SH-SY5Y (cell line): ENCODE results near the gene ANKRD16.

ENCODE experiments used
- GATA2 ChIP-seq: IDR thresholded peaks from 2 replicates; pipeline ENCODE4 v1.6.1; 2011; ENCODE audit warnings: mild to moderate bottlenecking, low read depth, low read length
- GATA3 ChIP-seq: IDR thresholded peaks from 2 replicates; pipeline ENCODE4 v1.6.1; 2011; ENCODE audit warnings: low read depth, mild to moderate bottlenecking, low read length, moderate library complexity

ANKRD16 gene

DNA sequence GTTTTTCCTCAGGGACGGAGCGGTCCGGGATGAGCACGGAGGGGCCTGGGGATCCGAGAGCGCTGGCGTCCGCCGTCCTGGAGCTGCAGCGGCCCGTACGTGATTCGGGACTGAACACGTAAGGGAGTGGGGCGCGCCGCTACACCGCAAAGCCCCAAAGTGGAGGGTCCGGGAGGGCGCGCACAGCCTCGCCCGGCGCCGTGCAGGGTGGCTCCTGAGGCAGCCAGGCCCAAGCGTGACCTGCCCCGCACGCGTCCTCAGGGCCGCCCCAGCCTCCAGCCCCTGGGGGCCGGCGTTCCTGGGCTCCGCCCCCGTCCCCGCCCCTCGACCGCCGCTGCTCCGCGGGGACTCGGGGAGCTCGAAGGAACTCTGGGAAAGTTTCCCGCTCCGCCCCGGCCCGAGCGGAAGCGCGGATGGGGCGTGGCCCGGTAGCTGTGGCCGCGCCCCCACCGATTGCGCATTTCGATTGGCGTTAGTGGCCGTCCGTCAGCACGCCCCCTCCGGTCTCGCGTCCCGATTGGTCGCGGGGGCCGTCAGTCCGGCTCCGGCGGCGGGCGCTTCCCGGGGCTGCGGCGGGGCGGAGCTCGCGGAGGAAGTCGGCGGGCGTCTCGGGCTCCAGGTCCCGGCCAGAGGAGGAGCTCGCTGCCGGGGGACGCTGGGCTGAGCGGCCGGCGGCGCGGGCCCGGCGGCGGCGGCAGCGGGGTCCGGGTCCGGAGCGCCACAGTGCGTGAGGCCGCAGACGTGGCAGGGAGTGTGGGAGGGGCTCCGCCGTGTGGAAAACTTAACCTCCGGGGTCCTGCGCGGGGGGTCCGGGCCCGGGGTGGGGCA lies at the start of gene ANKRD16, which contains the start of gene FBH1:
Gene ANKRD16 (minus strand): TSS at position 270 of the 828 bp plus-strand sequence. CDS start 539 bp downstream, outside the sequence.
Gene FBH1 (plus strand): TSS at position 620 of the 828 bp plus-strand sequence. CDS start 103 bp downstream, at position 723.
- TF ChIP-seq GATA3, result no peak
- no peak for TF ChIP-seq GATA2

DNA sequence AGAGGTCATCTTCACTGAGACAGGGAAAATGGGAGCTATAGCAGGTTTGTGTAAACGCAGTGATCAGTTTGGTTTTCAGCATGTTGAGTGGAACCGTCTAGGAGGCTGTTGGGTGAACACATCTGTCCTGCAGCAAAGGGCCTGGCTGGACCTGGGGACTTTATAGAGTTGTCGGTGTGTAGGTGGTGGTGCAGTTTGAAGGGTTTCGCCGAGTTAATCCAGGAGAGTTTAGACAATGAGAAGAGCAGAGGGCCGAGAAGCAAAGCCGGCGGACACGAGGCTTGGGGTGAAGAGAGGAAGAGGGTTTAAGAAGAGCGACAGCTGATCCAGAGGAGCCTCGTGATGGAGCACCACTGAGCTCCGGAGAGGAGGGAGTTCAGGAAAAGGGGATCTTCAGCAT lies 48.6 kb upstream of the ANKRD16 start:
- TF ChIP-seq GATA2 (no peak), GATA3 (no peak)

GRCh38 chr10:5937016-5937415 lies 47.3 kb upstream of the ANKRD16 start:
- TF ChIP-seq GATA3 (no peak), GATA2 (no peak)

DNA sequence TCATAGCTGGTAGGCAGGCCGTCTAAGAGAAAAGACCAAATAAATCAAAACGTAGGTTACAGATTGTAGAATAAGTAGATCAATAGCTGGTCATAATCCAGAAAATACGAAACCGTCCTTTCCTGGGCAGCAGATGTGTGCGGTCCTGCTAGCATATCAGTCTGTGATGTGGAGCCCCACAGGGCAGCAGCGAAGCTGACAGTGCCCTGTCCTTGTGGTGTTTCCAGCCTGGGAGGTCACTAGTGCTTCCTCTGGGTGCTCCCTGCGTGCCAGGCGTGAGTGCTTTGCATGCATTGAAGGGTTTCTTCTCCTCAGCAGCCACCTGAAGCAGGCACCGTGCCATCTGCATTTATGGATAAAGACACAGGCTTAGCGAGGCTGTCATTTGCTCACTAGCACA lies 45.9 kb upstream of the ANKRD16 start:
- TF ChIP-seq GATA2, result no peak
- TF ChIP-seq GATA3, result no peak

DNA sequence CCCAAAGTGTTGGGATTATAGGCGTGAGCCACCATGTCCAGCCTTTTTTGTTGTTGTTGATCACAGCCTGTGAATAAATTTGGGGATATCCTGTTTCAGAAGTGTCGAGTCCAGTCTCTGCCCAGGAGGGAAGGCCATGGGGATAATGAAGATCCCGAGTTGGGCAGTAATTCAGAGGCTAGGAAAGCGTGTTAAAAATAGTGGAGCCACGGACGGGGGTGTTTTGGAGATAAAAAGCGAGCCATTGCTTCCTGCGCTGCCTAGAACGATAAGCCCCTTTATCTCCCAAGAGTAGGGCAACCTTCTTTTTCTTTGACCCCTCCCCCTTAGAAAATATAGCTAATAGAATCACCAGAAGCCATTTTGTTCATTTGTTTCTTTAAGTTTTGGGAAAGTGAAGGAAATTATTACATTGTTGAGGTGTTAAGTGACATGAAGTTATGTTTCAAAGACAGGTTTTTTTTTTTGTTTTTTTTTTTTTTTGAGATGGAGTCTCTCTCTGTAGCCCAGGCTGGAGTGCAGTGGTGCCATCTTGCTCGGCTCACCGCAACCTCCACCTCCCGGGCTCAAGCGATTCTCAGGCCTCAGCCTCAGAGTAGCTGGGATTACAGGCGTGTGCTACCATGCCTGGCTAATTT lies 44.3 kb upstream of the ANKRD16 start:
- no peak for TF ChIP-seq GATA2
- no peak for TF ChIP-seq GATA3

- TF ChIP-seq GATA2 (no peak), GATA3 (no peak)
These were observed 42.7 kb upstream of the ANKRD16 start for GRCh38 chr10:5932345-5932744.

DNA sequence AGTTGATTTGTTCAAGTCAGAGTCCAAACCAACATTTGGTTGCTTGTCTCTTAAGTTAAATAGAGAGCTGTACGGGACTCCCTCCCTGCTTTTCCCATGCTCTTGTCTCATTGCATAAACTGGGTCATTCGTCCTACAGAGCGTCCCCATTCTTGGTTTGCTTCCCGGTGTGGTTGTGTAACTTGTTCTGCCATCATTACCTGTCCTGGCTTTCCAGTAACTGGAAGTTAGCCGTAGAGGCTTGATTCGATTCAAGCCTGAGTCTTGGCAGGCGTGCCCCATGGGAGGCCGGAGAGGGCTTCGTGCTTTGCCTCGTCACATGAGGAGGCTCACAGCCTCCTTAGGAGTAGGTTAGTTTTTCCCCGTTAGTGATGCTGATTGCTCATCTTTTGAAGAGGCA lies 40.6 kb upstream of the ANKRD16 start:
- no peak for TF ChIP-seq GATA3
- no peak for TF ChIP-seq GATA2

DNA sequence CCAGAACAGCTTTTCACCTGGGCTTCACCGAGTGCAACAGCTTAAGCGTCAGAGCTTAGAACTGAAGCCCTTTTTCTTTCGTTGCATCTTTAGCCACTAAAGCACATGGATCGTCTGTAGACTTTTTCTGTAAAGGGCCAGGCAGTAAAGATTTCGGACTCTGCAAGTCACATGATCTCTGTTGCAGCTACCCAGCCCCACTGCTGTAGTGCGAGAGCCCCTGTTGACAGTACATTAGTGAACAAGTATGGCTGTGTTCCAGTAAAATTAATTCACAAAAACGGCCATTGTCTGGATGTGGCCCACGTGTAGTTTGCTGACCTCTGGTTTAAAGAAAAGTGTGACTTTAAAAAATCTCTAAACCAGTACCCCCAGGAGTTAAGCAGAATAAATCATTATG lies 39.7 kb upstream of the ANKRD16 start:
- no peak for TF ChIP-seq GATA2
- TF ChIP-seq GATA3, result no peak

DNA sequence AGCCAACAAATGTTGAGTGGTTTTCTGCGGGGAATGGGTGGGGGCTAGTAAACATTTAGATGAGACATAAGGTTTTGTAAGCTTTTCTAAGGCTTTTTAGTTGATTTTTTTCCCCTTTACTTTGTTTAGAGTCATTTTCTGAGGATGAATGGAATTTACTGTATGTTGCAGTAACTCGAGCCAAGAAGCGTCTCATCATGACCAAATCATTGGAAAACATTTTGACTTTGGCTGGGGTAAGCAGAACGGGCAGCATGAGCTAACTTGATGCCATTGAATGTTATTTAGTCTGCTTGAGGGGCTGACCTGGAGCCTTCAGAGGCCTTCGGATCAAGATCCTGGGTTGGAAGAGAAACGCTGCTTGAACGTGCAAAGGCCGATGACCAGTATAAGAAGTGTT lies 37.6 kb upstream of the ANKRD16 start:
- no peak for TF ChIP-seq GATA3
- no peak for TF ChIP-seq GATA2

GRCh38 chr10:5924889-5925288 lies 35.2 kb upstream of the ANKRD16 start:
- TF ChIP-seq GATA3 (no peak), GATA2 (no peak)

DNA sequence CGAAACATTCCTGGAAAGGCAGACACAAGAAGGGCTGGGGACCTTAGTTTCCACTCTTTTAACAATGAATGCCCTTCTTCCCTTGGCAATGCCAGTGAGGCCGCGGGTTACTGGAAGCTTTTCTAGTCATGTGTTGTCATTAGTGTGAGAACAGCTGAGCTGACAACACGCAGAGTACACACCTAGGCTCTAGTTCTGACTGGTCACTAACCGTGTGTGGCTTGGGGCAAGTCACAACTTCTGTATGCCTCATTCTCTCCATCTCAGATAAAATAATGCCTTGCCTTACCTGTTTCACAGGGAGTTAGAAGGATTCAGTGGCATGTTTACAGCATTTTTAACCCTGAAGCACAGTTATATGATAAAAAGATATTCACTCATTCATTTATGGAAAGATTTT lies 32.1 kb upstream of the ANKRD16 start:
- no peak for TF ChIP-seq GATA3

DNA sequence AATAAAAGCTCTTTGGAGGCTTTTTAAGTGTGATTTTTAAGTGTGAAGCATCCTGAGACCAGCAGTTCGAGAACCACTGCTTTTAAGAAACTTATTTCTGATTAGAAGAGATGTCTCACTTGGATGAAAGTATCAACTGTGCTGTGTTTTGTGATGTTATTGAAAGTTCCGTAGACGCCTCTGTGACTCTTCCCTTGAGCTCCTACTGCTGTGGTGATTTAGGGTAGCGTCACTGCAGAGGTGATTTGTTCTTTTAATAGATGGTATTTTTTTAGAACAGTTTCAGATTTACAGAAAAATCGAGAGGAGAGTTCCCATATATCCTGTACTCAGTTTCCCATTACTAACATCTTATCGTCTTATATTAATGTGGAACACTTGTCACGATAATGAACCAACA lies 29.9 kb upstream of the ANKRD16 start:
- TF ChIP-seq GATA3 (no peak), GATA2 (no peak)

DNA sequence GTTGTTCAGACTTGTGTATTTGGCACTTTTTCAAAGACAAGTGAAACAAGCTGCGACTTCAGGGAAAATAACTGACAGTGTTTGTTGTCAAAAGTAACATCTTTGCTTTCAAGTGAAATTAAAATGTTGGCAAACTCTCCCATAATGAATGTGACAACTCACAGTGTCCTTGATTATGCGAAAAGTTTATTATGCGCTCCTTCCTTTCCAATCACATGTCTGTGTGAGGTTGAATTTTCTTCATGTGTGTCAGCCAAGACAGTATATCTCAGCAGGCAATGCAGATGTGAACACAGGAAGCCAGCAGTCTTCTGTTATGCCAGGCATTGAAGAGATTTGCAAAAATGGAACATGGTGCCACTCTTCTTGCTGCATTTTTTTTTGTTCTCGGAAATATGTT lies 29.1 kb upstream of the ANKRD16 start:
- TF ChIP-seq GATA2 (no peak), GATA3 (no peak)

- TF ChIP-seq GATA2 (no peak), GATA3 (no peak)
These were observed 27.6 kb upstream of the ANKRD16 start for GRCh38 chr10:5917305-5917704.

DNA sequence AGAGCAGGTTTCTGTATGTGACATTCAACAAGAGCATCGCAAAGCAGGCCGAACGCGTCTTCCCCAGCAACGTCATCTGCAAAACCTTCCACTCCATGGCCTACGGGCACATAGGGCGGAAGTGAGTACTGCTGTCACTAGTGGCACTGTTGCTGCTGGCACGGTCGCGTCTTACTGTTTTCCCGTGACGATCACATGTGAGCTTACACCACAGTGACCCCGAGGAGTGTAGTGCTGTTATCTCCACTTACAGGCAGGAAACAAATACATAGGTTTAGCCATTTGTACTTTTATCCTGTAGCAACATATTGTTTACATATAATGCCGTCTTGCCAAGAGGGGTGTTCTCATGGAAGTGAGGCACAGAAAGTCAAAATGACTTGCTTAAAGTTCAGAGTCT lies 25.8 kb upstream of the ANKRD16 start:
- TF ChIP-seq GATA3 (no peak), GATA2 (no peak)
